GM21381 (cell line): ENCODE data around the gene PLTP.
"Not testable (repeated sequence)": the region's sequence is repeated elsewhere in the genome, so short reads cannot be mapped to it uniquely, and the experiment has no call there.

Experiments used
- ATAC-seq: cut with Tn5 transposase; IDR thresholded peaks from one replicate; pipeline ENCODE4 v1.9.1; 2021; ENCODE audit warnings: mild to moderate bottlenecking, moderate library complexity; ENCODE audit not compliant: unreplicated experiment

Gene PLTP

GRCh38 chr20:45911486-45912343, at the start of gene PLTP:
Gene PLTP, minus strand, starts transcription at chr20:45912155. Its CDS starts 703 bp downstream, at chr20:45911452.
- no peak for ATAC-seq

GRCh38 chr20:45959956-45960630, 48.1 kb upstream of the PLTP start:
- no peak for ATAC-seq

- no peak for ATAC-seq
These were observed 47.2 kb upstream of the PLTP start for GRCh38 chr20:45959126-45959525.

- ATAC-seq = no peak
These were observed 46.6 kb upstream of the PLTP start for GRCh38 chr20:45958593-45958992.

GRCh38 chr20:45957021-45957941, 45.3 kb upstream of the PLTP start:
- no peak for ATAC-seq

GRCh38 chr20:45956326-45956725, 44.4 kb upstream of the PLTP start:
- not testable (repeated sequence) for ATAC-seq

GRCh38 chr20:45953672-45954071, 41.7 kb upstream of the PLTP start:
- no peak for ATAC-seq

- no peak for ATAC-seq
These were observed 40.9 kb upstream of the PLTP start for GRCh38 chr20:45952861-45953260.

- no peak for ATAC-seq
These were observed 40.2 kb upstream of the PLTP start for GRCh38 chr20:45951925-45952834.

GRCh38 chr20:45950330-45950646, 38.3 kb upstream of the PLTP start:
- ATAC-seq = no peak

GRCh38 chr20:45949542-45950329, 37.8 kb upstream of the PLTP start:
- ATAC-seq = no peak

GRCh38 chr20:45948742-45949541, 37.0 kb upstream of the PLTP start:
- ATAC-seq = no peak

- no peak for ATAC-seq
These were observed 36.3 kb upstream of the PLTP start for GRCh38 chr20:45948261-45948733.

GRCh38 chr20:45947110-45947866, 35.3 kb upstream of the PLTP start:
- ATAC-seq = no peak

- ATAC-seq = no peak
These were observed 34.4 kb upstream of the PLTP start for GRCh38 chr20:45946149-45946970.

GRCh38 chr20:45945678-45946148, 33.8 kb upstream of the PLTP start:
- no peak for ATAC-seq
